ENCODE results near the gene PSMB7. TPM values are rescaled to one million over a fixed set of nuclear protein-coding genes. Genes with fewer than 3 reads are reported as not detected.

Gene PSMB7
- total RNA-seq, 4 donors from 2014 or later, result 84.3 to 178 (median 135) TPM

DNA sequence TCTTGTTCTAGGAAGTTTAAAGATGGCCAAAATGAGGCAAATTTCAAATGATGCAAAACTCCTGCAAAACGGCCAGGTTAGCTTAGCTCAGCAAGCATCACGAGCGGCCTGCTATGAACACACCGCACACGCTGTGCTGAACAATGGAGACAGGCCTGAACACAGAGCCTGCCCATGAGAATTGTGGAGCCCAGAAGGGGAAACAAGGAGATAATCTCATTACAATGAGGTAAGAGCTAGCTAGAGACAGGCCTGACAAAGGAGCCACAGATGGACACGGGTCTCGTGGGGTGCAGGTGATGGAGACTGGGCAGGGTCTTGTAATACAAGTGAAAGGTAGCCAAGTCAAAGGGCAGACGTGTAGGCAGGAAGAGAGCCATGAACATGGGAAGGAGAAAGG is 50.2 kb downstream of the PSMB7 start:
- H3K4me3 ChIP-seq (replicated peaks in 1 of 3), result no peak overlapping the region
- 93 to 96% methylated on average over 8 of the region's 8 CpGs for WGBS, 2 donors
- no peak for DNase-seq
- H3K4me1 ChIP-seq, result peaks cover 0 to 3% of the 10 kb centered on the region in 2 donors
- no peaks in the 10 kb centered on the region for H3K36me3 ChIP-seq
- no peak for TF ChIP-seq POLR2A (IDR thresholded peaks at IDR 0.05)
- TF ChIP-seq, protein P1, sequence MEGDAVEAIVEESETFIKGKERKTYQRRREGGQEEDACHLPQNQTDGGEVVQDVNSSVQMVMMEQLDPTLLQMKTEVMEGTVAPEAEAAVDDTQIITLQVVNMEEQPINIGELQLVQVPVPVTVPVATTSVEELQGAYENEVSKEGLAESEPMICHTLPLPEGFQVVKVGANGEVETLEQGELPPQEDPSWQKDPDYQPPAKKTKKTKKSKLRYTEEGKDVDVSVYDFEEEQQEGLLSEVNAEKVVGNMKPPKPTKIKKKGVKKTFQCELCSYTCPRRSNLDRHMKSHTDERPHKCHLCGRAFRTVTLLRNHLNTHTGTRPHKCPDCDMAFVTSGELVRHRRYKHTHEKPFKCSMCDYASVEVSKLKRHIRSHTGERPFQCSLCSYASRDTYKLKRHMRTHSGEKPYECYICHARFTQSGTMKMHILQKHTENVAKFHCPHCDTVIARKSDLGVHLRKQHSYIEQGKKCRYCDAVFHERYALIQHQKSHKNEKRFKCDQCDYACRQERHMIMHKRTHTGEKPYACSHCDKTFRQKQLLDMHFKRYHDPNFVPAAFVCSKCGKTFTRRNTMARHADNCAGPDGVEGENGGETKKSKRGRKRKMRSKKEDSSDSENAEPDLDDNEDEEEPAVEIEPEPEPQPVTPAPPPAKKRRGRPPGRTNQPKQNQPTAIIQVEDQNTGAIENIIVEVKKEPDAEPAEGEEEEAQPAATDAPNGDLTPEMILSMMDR (IDR thresholded peaks at IDR 0.05), result no peak
- H3K9me3 ChIP-seq, result no peaks in the 10 kb centered on the region
- intact Hi-C loops (cut with DNase I), result no loop called here
- H3K27me3 ChIP-seq, result no peaks in the 10 kb centered on the region
- no peak overlapping the region for H3K27ac ChIP-seq

DNA sequence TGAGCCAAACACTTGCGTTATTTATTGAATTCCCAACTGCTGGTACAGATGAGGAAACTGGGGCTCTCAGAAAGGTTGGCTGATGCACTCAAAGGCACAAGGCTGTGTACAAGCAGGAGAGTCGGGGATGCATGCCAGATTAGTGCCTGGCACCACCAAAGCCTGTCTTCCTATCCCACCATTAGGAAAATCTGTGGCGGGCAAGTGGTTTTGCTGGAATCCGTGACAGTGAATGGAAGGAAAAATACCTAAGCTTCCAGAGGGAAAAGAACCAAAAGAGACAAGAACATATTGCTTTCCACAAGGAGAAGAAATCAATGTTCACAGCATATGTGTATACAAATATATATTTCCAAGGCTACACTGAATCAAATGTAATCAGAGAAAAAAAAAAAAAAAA is 51.1 kb downstream of the PSMB7 start:
- Histone ChIP-seq H3K9me3 (no peaks in the 10 kb centered on the region), H3K4me3 (replicated peaks in 1 of 3) (no peak overlapping the region), H3K27me3 (no peaks in the 10 kb centered on the region), H3K27ac (no peak overlapping the region), H3K36me3 (no peaks in the 10 kb centered on the region), H3K4me1 (peaks cover 0 to 3% of the 10 kb centered on the region in 2 donors)
- no peak for DNase-seq
- TF ChIP-seq, protein P1 (IDR thresholded peaks at IDR 0.05), result no peak
- TF ChIP-seq POLR2A (IDR thresholded peaks at IDR 0.05), result no peak
- 95 to 96% methylated on average over 4 of the region's 4 CpGs for WGBS, 2 donors
- intact Hi-C loops (cut with DNase I), result no loop called here

DNA sequence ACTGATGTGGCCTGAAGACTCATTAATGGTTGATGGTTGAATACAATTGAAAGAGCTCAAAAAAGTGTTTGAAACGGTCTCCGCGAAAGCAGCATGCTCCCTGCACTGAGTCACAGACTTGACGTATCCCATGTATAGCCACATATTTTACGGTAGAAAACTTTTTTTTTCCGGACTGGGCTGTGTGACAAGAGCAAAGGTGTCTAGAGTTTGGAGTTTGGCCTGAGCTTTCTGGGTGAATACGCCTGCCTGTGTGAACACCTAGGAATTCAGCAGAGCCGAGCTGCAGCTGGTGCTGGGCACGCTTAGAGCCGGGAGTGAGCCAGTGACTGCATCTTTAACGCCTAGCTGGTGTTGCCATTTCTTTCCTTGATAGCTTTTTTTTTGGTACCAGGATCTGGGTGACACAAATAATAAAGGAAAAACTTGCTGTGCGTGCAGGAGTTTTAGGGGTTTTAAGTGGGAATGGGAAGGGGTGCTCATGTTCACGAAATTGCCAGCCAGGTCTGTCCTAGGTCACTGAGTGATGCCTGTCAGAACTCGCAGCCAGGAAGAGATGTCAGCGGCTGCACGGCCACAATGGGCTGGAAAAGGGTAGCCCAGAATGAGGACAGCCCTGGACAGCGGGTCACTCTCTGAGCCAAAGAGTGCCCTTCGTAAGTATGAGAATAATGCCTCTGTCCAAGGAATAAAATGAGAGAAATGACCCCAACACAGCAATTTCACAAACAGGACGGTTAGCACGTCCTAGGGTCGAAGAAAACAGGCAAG is 51.7 kb downstream of the PSMB7 start:
- 94 to 95% methylated on average over 21 of the region's 21 CpGs for WGBS, 2 donors
- H3K27me3 ChIP-seq, result no peaks in the 10 kb centered on the region
- H3K4me1 ChIP-seq, result peaks cover 0 to 1% of the 10 kb centered on the region in 2 donors
- H3K4me3 ChIP-seq (replicated peaks in 1 of 3), result no peak overlapping the region
- no peaks in the 10 kb centered on the region for H3K36me3 ChIP-seq
- TF ChIP-seq POLR2A (IDR thresholded peaks at IDR 0.05), result no peak
- TF ChIP-seq, protein P1 (IDR thresholded peaks at IDR 0.05), result no peak
- H3K27ac ChIP-seq, result no peak overlapping the region
- intact Hi-C loops (cut with DNase I), result no loop called here
- DNase-seq, result no peak
- no peaks in the 10 kb centered on the region for H3K9me3 ChIP-seq

DNA sequence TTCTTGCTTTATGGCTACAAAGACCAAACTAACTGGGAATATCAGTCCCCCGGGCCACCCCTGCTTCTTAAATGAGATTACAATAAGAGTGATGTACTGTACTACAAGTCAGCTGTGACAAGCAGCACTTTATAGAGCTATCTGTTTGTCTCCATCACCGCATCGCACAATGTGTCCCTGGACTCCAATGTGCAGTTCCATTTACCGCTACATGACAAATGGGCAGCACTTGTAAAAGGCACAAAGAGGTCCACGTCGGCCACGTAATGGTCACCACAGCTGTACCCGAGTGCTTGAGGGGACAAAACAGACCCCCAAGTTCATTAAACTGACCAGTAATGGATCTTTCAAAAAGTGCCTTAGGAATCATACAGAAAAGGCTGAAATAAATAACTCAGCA is 54.1 kb downstream of the PSMB7 start:
- Histone ChIP-seq H3K36me3 (no peaks in the 10 kb centered on the region), H3K27me3 (no peaks in the 10 kb centered on the region), H3K4me1 (peaks cover 10 to 16% of the 10 kb centered on the region in 2 donors), H3K4me3 (replicated peaks in 1 of 3) (no peak overlapping the region), H3K27ac (no peak overlapping the region), H3K9me3 (no peaks in the 10 kb centered on the region)
- intact Hi-C loops (cut with DNase I), result no loop called here
- TF ChIP-seq POLR2A (IDR thresholded peaks at IDR 0.05), result no peak
- TF ChIP-seq, protein P1 (IDR thresholded peaks at IDR 0.05), result no peak
- DNase-seq, result no peak
- 94 to 96% methylated on average over 8 of the region's 8 CpGs for WGBS, 2 donors

DNA sequence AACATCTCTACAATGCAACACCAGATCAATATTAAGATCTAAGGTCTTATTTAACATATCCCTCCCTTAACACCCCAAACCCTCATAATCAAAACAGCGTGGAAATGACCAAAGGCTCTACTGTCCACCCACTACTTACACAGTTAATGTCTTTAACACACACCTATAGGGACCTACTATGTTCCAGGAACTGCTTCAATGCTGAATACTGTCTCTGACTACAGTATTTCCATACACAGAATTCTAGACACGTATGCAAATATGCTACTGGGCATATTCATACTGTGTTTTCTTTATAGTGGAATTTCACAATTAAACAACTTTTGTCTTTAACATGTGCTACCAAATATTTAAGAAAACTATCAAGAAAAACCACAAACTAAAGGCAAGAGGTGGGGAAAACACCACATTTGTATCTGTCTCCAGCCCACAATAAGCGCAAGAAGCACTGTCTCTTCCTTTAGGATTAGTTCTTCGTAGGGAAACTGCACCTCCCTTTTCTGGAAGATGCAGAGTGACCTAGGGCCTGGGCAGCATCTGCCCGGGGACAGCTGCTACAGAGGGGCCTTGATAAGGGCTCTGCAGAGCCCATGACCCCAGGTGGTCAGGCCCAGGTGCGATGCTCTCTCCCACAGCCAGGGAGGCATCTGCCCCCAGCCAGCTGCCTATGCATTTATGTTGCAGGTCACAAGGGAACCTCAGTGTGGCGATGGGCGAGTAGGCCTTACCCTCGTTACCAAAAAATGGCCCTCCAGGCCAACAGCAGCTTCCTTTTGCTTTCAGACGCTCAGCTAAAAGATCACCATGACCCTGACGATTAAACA is 55.2 kb downstream of the PSMB7 start:
- H3K4me1 ChIP-seq, result peaks cover 10 to 16% of the 10 kb centered on the region in 2 donors
- no peaks in the 10 kb centered on the region for H3K27me3 ChIP-seq
- DNase-seq, result no peak
- H3K9me3 ChIP-seq, result no peaks in the 10 kb centered on the region
- no peaks in the 10 kb centered on the region for H3K36me3 ChIP-seq
- H3K4me3 ChIP-seq (replicated peaks in 1 of 3), result no peak overlapping the region
- H3K27ac ChIP-seq, result no peak overlapping the region
- WGBS, 2 donors, result 87 to 95% methylated on average over 11 of the region's 11 CpGs
- TF ChIP-seq POLR2A (IDR thresholded peaks at IDR 0.05), result no peak
- TF ChIP-seq, protein P1 (IDR thresholded peaks at IDR 0.05), result no peak
- intact Hi-C loops (cut with DNase I), result no loop called here
